ENCODE measurements around the gene CFAP57.

CFAP57 gene

DNA sequence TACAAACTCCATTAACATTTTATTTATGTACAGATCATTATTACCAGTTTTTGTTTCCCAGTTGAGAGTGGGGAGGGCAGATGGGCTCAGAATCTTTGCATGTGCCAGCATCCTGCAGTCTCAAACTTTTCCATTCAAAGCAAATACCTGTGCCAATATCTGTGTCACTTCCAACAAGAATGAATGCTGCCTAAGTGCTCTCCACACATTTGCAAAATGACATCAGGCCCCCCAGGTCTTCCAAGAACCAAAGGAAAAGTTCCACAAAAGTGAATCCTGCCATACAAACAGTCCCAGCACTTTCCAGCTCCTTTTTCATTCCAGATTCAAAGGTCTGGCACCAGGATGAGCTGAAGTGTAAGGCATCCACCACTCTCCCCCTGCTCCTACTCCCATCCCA is 127.0 kb downstream of the CFAP57 start:
- no peak for DNase-seq (ENCODE audit: low read depth)

DNA sequence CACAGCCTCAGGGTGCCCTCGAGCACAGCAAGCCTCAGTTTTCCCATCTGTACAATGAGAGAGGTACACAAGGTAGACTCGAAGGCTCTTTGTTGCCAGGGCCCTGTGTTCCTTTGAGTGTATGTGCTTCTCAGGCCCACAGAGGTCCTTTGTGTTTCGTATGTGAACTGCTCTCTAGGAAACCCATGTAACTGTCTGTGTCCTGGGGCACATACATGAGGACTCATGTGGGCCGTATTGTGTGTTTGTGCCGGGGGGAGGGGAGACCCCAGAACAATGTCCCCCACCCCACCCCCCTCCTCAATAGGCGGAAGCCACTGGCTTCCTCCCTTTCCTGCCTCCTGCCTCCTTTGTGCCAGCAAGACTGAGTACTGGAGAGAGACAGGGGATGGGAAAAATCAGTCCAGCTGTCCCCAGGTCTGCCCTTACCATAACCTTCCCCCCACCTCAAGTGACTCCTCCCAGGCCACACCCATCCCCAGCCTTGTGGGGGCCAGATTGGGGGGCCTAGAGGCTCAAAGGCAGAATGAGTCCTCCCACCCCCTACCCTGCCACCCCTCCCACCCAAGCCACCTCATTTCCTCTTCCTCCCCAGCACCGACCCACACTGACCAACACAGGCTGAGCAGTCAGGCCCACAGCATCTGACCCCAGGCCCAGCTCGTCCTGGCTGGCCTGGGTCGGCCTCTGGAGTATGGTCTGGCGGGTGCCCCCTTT is 128.4 kb downstream of the CFAP57 start, which contains the start of gene TIE1:
TSS of gene TIE1 (plus strand) at position 605 of the 717 bp plus-strand sequence. CDS start at position 695, 90 bp downstream.
- DNase-seq (ENCODE audit: low read depth): no peak

DNA sequence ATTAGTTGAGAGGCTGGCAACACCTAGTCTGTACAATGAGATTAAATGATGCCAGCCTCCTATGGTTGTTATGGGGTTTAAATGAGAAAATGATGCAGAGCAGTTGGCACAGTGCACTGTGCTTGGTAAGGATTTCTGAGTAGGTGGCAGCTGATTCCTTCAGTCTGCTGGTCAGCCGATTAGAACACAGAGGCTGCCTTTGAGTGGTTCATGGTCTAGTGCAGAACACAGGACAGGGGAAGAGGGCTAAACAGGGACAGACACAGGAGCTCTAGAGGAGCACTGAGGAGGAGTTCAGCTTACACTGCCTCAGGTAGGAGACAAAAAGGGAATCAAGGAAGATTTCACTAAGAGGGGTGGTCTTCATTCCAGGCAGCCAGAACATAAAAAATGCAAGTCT is 130.1 kb downstream of the CFAP57 start:
- DNase-seq (ENCODE audit: low read depth): no peak

- DNase-seq (ENCODE audit: low read depth): no peak
Measured at GRCh38 chr1:43302721-43303470, 130.8 kb downstream of the CFAP57 start.

DNA sequence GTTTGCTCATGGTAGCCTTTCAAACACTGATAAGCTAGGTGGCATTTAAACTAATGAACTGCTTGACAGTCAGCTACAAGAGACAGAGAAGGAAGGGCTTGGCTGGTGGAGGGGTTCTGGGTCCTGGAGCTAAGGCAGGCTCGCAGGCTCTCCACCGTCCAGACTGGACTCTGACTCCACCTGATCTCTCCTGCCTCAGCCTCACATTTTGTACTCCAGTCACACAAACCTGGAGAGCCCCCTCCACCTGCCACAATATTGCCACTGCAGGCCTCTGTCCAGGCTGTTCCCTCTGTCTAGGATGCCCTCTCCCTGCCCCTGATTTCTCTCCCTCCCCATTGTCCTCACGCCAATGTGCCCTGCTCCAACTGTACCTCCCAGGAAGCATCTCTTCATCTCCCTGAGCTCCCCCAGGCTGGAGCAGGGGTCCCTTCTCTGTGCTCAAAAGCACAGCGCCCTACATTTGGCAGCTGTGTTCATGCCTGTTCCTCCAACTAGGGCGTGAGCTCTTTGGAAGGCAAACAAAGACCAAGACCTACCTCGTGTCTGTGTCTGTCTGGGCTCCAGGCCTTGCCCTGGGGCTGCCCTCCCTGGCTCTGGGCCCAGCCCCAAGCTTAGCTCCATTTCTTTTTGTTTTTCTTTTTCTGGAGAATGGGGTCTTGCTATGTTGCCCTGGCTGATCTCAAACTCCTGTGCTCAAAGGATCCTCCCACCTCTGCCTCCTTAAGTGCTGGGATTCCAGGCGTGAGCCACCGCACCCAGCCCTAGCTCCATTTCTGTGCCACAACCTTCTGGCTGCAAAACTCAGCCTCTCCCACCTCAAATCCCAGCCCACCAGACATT is 131.6 kb downstream of the CFAP57 start:
- DNase-seq (ENCODE audit: low read depth): no peak
